ENCODE measurements around the gene SOAT2.
"Not testable (repeated sequence)": the region's sequence is repeated elsewhere in the genome, so short reads cannot be mapped to it uniquely, and the experiment has no call there.

Gene SOAT2

DNA sequence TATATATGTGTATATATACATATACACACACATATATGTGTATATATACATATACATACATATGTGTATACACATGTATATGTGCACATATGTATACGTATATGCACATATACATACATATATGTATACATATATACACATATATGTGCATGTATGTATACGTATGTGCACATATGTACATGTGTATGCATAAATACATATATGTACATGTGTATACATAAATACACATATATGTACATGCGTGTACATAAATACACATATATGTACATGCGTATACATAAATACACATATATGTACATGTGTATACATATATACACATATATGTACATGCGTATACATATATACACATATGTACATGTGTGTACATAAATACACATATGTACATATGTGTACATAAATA, 43.9 kb downstream of the SOAT2 start:
- DNase-seq (ENCODE audit: low read depth in 2 of 2): no peak

DNA sequence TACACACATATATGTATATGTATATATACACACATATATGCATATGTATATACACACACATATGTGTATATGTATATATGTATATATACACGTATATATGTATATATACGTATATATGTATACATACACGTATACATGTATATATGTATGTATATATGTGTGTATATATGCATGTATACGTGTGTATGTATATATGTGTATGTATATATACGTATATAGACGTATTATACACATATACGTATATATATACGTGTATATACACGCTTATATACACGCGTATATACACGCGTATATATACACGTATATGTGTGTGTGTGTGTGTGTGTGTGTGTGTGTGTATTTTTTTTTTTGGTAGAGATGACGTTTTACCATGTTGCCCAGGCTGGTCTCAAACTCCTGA, 44.4 kb downstream of the SOAT2 start:
- DNase-seq (ENCODE audit: low read depth in 2 of 2): no peak

DNA sequence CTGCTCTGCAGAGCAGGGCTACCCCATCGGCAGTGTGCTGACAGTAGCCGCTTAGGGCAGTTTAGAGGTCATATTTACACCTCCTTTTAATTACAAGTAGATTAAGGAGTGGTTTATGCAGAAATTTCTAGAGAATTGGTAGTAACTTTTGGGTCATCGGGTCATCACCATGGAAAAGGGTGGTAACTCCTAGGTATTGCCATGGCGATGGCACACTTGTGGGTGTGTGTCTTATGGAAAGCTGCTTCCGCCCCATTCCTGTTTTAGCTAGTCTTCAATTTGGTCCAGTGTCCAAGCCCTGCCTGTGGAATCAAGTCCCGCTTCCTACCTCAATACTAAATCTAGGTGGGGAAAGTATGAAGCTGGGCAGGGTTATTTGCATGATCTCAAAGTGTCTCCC, 47.8 kb downstream of the SOAT2 start:
- DNase-seq (ENCODE audit: low read depth in 2 of 2): no peak

DNA sequence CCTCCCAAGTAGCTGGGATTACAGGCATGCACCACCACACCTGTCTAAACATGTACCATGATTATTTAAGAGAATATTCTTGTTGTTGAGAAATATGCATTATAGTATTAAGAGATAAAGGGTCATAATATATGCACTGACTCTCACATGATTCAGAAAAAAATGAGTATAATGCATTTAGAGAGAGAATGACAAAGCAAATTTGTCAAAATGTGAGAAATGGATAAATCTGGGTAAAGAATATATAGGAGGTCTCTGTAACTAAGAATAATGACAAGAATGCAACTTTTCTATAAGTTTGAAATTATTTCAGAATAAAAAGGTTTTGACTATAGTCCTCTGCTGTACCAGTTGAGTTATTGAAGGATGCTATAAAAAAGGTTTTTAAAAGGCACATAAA, 49.1 kb downstream of the SOAT2 start:
- DNase-seq (ENCODE audit: low read depth in 2 of 2): no peak

DNA sequence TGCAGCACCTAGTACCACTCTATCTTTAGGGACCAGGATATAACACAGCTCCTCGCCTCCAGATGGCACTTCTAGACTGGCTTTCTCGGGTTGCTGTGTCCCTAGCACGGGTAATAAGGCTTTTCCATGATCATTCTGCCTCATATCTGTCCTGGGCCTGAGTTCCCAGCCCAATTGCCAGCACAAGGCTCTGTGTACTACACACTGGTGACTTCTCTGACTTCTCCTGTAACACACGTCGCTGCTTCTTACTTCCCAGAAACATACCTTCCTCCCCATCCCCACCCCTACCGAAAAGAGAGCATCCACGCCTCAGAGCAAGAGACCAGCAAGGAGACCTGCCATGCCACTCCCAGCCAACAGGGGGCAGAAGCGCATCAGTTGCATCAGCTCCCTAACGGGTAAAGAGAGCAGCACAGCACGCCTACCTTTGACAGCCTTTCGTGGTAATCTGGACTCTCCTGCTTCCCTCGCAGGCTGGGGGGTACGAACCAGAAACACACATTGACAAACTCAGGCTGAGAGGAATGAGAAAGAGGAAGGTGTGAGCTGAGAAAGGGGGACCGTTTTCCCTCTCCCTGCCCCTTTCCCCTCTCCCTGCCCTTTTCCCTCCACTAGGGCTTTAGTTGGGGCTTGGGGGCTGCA, 56.0 kb downstream of the SOAT2 start:
- DNase-seq (ENCODE audit: low read depth in 2 of 2): peak; percentile 80 to 88

DNA sequence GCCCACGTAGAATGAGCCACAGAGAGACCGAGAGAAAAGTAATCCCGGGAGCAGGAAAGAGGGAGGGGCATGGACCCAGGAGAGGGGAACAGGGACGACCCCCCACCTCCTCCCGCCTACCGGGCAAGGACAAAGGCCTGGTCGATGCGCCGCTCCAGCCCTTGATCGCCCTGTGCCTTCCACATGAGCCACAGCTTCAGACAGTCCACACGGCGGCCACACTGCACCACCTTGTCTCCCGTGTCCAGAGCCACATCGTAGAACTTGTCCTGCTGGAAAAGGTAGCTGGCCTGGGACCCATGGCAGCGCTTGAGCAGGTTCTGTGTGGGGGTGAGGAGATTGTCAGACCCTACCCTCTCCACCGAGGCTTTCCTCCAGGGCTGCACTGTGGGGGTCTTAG, 56.7 kb downstream of the SOAT2 start:
- DNase-seq (ENCODE audit: low read depth in 2 of 2): no peak

DNA sequence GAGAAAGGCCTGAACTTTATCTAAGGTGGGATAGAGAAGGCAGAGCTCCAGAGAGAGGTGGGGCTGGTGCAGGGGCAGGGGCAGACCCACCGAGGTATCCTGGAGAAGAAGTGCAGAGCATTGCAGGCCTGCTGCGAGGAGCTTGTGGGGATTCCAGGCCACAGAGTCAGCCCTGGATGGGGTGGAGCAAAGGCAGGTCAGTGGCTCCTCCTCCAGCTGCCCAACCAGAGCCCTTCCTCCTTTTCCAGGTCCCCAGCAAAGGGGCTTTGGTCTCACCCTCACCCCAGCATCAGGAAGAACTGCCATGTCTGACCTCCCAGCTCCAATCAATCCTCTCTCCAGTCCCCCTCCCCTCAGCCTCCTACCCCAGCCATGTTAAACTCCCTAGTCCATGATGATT, 57.4 kb downstream of the SOAT2 start:
- no peak for DNase-seq (ENCODE audit: low read depth in 2 of 2)

DNA sequence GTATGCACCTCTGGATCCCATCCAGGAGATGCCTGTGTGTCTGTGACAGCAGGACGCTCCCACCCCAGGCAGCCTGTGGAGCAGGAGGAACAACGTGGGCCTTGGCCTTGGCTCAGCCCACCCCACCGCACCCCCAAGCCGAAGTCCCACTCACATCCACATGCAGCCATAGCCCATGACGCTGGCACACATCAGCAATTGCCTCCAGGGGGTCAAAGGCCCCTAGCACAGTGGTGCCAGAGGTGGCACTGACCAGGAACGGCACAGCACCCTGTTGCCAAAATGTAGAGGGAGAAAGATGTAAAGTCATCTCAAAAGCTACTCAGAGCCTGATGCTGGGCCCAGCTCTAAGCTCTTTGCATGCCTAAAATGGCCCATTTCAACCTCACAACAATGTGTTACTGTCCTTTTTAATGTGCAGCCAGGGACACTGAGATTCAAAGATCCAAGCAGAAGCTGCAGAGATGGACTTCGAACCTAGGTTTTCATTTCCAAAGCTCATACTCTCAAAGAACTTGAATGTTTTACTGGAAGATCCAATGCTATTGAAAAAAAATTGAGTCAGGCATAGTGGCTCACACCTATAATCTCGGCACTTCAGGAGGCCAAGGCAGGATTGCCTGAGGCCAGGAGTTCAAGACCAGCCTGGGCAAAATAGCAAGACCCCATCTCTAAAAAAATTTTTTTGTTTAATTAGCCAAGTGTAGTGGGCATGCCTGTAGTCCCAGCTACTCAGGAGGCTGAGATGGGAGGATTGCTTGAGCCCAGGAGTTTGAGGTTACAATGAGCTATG, 58.0 kb downstream of the SOAT2 start:
- DNase-seq (ENCODE audit: low read depth in 2 of 2): no peak

DNA sequence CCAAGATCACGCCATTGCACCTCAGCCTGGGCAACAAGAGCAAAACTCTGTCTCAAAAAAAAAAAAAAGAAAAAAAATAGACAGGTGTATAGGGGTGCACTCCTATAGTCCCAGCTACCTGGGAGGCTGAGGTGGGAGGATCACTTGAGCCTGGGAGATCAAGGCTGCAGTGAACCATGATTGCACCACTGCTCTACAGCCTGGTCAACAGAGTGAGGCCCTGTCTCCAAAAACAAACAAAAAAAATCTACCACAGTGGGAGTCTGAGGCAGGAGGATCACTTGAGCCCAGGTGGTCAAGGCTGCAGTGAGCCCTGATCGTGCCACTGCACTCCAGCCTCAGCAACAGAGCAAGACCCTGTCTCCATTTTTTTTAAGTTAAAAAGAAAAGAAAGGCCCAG, 59.7 kb downstream of the SOAT2 start:
- DNase-seq (ENCODE audit: low read depth in 2 of 2): not testable (repeated sequence)

DNA sequence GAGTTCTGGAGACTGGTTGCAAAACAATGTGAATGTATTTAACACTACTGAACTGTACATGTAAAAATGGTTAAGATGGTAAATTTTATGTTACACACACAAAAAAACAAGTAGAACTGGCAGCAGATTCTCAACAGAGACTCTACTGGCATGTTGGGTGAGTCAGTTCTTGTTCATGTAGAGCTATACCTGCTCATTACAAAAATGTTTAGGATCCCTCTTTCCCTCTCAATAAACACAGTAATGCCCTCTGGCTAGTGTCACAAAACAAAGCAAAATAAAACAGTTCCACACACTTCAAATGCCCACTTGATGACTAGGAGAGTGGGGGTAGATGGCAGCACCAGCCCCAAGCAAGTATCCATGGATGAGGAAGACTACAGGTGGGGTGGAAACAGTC, 63.6 kb downstream of the SOAT2 start:
- no peak for DNase-seq (ENCODE audit: low read depth in 2 of 2)

DNA sequence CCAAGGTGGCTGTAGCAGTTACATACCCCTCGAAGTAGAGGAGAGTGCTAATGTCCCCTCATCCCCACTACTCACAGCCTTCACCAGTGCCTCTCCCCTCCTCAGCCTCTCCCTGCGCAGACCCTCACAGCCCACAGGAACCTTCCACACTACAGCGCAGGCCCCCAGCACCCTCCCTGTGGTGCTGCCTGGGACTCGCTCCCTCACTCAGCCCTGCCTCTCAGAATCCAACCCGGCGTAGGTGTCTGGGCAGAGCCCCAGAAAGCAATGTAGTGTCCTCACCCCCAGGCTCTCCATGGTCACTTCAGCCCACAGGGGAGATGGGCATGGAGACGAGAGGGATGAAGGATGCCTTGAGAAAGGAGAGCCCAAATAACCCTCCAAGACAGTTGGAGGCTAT, 66.4 kb downstream of the SOAT2 start:
- no peak for DNase-seq (ENCODE audit: low read depth in 2 of 2)

DNA sequence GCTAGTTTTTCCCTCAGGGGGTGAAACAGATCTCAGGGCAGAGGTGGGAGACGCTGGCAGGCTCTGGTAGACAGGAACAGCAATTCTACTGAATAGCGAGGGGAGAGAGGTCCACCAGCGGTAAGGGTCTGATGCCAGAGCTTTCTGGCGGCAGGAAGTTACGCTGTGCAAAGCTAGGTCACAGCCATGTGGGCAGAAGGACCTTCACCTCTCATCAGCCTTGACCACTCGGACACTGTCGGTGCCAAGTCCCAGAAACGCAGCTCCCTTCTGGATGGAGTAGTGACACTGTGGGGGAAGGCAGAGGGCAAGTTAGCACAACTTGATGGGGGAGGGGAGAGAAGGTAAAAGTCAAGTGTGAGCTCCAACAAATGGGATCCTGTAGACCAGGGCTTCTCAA, 66.9 kb downstream of the SOAT2 start:
- no peak for DNase-seq (ENCODE audit: low read depth in 2 of 2)

DNA sequence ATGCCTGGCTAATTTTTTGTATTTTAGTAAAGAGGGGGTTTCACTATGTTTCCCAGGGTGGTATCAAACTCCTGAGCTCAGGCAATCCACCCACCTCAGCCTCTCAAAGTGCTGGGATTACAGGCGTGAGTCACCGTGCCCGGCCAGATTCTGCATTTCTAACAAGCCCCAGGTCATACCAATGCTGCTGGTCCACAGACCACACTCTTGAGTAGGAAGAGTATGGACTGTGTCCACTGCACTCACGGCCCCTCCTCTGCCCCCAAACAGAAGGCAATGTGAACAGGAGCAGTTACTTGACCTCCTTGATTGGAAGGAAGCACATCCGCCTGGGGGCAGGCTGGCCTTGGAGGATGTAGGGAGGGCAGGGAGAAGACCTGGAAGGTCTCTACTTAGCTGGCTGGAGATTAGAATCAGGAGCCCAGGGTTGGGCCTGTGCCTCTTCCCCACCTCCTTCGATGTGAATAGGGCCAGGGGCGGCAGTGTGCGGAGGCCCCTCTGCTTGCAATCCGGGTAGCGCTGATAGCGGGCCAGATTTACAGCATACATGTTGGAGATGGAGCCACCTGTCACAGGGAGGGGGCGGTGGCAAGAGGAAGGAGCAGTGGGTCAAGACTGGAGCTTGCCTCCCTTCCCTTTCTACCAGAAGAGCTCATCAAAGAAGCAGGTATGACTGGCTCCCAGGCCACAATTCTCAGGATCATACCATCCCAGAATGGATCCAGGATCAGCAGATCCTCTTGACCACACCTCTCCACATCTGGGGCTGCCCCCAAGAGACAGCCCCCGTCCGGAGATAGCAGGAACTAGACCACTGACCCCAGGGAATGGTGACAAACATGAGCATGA, 67.8 kb downstream of the SOAT2 start:
- no peak for DNase-seq (ENCODE audit: low read depth in 2 of 2)

DNA sequence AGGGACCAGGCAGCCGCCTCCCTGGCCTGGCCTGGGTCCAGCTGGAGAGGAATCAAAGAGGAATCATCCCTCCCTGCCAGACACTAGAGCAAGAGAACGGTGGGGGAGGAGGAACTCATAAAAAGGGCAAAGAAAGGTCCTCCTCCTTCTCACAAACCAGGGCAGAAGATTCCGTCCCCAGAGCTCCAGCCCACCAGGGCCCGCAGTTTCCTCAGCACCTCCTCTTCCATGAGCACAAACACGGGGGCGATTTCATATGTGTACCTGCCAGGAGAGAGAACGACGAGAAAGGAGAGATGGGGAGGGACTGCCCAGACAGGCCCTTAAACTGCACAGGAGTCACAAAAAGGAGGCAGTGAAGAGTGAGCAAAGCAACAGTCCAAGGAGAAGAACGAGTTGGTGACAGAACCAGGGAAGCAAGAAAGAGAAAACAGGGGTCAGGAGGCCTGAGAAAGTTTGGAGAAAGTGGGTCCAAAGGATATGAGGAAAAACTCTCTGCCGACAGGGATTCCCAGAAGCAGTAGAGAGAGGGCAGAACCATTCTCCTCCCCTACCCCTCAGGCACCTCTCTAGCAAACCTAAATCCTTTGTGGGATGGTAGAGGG, 68.5 kb downstream of the SOAT2 start:
- DNase-seq (ENCODE audit: low read depth in 2 of 2): no peak

DNA sequence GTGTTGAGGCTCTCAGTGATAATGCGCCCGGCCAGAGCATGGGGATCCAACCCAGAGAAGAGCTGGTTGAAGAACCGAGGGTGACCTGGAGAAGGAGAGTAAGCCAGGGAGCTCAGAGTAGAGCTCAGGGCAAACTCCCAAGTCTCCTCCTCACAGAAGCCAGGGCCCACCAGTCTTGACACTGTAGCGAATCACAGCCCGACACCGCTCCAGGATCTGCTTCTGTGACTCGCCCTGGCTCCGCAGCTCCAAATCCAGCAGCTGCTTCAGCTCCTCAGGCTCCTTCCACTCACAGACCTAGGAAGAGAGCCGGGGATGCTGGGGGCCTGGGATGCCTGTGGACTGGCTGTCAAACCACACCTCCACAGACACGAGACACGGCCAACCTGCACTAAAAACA, 69.1 kb downstream of the SOAT2 start:
- no peak for DNase-seq (ENCODE audit: low read depth in 2 of 2)

DNA sequence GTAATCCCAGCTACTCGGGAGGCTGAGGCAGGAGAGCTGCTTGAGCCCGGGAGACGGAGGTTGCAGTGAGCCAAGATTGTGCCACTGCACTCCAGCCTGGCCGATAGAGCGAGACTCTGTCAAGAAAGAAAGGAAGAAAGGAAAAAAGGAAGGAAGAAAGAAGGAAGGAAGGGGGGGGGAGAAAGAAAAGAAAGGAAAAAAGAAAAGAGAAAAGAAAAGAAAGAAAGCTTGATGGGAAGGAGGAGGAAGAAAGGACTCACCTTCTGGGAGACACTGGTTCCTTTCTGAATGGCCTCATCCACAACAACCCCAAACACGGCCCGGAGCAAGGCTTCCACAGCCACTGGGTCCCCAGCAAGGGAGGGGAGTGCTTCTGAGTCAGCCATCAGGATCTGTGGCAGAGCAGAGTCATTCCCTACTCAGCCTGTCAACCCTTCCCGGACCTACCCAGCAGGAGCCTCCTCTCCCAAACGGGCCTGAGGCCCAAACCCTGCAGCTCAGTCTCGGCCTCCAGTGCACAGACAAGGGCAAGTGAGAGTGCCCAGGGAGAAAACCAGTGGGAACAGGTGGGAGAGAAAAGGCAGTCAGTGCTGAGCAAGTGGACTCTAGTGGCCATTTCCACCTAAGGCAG, 69.9 kb downstream of the SOAT2 start:
- no peak for DNase-seq (ENCODE audit: low read depth in 2 of 2)

All from stimulated activated CD4-positive, alpha-beta T cell treated with anti-CD3 and anti-CD28 coated beads, Interleukin-1b, Interleukin-23, amount 100 ng/mL, for 1 hour (primary cell).